Right lobe of liver (tissue), 4 donors: ENCODE data around the gene SNX10.

Experiments
- CTCF ChIP-seq, 4 donors: fragments of 200-600 bp in 3 of 4; fragments of 450-650 bp in 1 of 4; IDR thresholded peaks; one replicate each; pipeline versions ENCODE4 v1.5.1 to v1.8.0; 2016 to 2022; ENCODE audit warnings: antibody characterized with exemption in 4 of 4, mild to moderate bottlenecking in 2 of 4
- POLR2A ChIP-seq: fragments of 450-650 bp; IDR thresholded peaks from one replicate; pipeline ENCODE4 v1.6.1; 2017; ENCODE audit warnings: antibody characterized with exemption, mild to moderate bottlenecking
- donor health status: DM: no; HTN: no; CAD: no.
- donor health status: DM: no; HTN: no; CAD: no.
- donor health status: DM: no; HTN: yes; CAD: no.

- TF ChIP-seq CTCF (IDR thresholded peaks at IDR 0.05) (no peak), POLR2A (no peak)
These were observed 57.6 kb downstream of the SNX10 start for GRCh38 chr7:26349005-26349915.
